Brain microvascular endothelial cell (primary cell): ENCODE results near the gene SETD5.

Experiments
- DNase-seq: peaks from one replicate; pipeline ENCODE4 v3.0.0-alpha.2; 2020
- H3K27ac ChIP-seq: fragments of 250-450 bp; sonication (Bioruptor Pico); 2 replicates; pipeline ENCODE4 v1.5.1; 2020; ENCODE audit warnings: mild to moderate bottlenecking, moderate library complexity
- H3K27me3 ChIP-seq: fragments of 250-450 bp; sonication (Bioruptor Pico); replicated peaks from 2 replicates; pipeline ENCODE4 v1.5.1; 2020; ENCODE audit warnings: mild to moderate bottlenecking
- H3K36me3 ChIP-seq: fragments of 250-450 bp; sonication (Bioruptor Pico); replicated peaks from 2 replicates; pipeline ENCODE4 v1.5.1; 2020; ENCODE audit warnings: mild to moderate bottlenecking
- H3K4me3 ChIP-seq: 2 replicates; pipeline ENCODE4 v1.5.1; 2011; ENCODE audit warnings: low read depth, mild to moderate bottlenecking, control low read depth, low read length, moderate library complexity
- in situ Hi-C: cut with HindIII; loops from 2 replicates; pipeline ENCODE4 v1.10.0; 2017; ENCODE audit warnings: low sequenced_read_pairs, low pct_ligation_motif_present
- TF ChIP-seq, protein P1 (sequence below): IDR thresholded peaks from 2 replicates; pipeline ENCODE4 v1.5.1; 2011; ENCODE audit warnings: low read depth, mild to moderate bottlenecking, moderate library complexity, low read length, control low read depth, inconsistent platforms; ENCODE audit errors: missing control alignments

Gene SETD5

DNA sequence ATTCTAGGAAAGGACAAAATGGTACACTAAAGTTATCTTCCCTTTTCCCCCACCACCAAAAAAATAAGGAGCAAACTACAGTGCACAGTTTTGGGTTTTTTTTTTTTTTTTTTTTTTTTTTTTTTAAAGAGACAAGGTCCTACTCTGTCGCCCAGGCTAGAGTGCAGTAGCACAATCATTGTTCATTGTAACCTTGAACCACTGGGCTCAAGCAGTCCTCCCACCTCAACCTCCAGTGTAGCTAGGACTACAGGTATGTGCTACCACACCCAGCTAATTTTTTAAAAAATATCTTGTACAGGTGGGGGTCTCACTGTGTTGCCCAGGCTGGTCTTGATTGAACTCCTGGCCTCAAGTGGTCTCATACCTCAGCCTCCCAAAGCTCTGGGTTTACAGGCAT, 14.9 kb downstream of the SETD5 start:
- Histone ChIP-seq H3K27me3 (no peaks in the 10 kb centered on the region), H3K27ac (no peak overlapping the region), H3K4me3 (no peak overlapping the region), H3K36me3 (peaks cover 8% of the 10 kb centered on the region)
- in situ Hi-C loops, result no loop called here
- TF ChIP-seq, protein P1, sequence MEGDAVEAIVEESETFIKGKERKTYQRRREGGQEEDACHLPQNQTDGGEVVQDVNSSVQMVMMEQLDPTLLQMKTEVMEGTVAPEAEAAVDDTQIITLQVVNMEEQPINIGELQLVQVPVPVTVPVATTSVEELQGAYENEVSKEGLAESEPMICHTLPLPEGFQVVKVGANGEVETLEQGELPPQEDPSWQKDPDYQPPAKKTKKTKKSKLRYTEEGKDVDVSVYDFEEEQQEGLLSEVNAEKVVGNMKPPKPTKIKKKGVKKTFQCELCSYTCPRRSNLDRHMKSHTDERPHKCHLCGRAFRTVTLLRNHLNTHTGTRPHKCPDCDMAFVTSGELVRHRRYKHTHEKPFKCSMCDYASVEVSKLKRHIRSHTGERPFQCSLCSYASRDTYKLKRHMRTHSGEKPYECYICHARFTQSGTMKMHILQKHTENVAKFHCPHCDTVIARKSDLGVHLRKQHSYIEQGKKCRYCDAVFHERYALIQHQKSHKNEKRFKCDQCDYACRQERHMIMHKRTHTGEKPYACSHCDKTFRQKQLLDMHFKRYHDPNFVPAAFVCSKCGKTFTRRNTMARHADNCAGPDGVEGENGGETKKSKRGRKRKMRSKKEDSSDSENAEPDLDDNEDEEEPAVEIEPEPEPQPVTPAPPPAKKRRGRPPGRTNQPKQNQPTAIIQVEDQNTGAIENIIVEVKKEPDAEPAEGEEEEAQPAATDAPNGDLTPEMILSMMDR, result no peak
- DNase-seq, result no peak

DNA sequence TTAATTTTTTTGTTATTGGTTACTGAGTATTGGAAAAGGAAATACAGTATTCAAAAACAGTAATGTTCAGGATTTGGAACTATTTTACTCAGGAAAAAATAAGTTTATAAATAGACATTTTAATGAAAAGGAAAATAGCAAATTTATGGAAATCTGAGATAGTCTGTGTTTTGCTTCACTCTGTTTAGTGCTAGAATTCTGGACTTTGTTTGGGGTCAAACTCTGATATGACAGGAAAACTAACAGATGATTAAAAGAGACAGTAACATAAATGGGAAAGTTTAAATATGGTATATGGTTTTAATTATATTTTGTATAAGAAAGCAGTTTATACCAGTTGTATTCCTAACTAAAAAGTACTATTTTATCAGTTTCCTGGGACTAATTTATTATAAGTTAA, 17.4 kb downstream of the SETD5 start:
- no peaks in the 10 kb centered on the region for H3K27me3 ChIP-seq
- peaks cover 8% of the 10 kb centered on the region for H3K36me3 ChIP-seq
- in situ Hi-C loops, result no loop called here
- TF ChIP-seq, protein P1, result no peak
- no peak overlapping the region for H3K4me3 ChIP-seq
- no peak overlapping the region for H3K27ac ChIP-seq
- no peak for DNase-seq

DNA sequence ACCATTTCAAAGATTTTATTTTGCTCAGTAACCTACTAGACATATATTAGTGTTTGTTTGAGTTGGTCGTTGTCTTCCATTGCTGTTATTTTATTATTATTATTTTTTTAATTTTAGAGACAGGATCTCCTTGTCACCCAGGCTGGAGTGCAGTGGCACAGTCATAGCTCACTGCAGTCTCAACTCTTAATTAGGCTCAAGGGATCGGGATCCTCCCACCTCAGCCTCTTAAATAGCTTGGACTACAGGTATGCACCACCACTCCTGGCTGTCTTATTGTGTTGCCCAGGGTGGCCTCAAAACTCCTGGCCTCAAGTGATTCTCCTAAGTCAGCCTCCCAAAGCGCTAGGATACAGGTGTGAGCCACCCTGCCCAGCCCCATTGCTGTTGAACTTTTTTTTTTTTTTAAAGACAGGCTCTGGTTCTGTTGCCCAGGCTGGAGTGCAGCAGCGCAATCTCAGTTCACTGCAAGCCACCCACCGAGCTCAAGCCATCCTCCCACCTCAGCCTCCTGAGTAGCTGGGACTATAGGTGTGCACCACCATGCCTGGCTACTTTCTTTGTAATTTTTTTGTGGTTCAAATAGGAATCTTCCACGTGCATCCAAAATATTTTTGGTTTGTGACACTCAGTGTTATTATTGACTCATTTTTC, 18.2 kb downstream of the SETD5 start:
- Histone ChIP-seq H3K27me3 (no peaks in the 10 kb centered on the region), H3K27ac (no peak overlapping the region), H3K36me3 (peaks cover 8% of the 10 kb centered on the region), H3K4me3 (no peak overlapping the region)
- DNase-seq, result no peak
- TF ChIP-seq, protein P1, result no peak
- in situ Hi-C loops, result no loop called here

DNA sequence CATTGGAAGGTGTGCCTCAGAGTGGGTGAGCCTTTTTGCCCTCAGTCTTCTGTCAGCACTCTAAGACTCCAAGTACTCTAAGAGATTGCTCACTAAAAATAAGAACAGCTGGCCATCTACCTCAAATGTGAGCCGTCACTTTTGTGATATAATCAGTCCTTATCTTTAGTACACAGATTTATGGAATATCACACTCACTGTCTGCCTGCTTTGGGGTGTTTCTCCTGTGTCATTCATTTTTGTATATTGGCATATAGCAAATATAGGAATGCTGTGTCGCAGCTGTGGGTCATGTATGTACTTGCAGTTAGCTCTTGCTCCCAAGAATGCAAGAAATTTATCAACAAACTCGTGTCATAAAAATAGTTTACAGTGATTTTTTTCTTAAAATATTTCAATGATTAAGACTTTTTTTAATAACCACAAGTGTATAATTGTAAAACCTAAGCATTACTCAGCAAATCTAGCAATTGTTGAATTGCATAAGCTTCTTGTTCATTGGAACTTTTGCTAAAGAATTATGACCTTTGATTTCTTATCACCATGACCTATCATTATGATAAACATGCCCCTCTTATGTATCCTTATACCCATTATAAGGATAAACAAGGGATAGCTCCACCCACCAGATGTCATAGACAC, 18.8 kb downstream of the SETD5 start:
- Histone ChIP-seq H3K4me3 (no peak overlapping the region), H3K27ac (peak overlapping the region; percentile 31)

DNA sequence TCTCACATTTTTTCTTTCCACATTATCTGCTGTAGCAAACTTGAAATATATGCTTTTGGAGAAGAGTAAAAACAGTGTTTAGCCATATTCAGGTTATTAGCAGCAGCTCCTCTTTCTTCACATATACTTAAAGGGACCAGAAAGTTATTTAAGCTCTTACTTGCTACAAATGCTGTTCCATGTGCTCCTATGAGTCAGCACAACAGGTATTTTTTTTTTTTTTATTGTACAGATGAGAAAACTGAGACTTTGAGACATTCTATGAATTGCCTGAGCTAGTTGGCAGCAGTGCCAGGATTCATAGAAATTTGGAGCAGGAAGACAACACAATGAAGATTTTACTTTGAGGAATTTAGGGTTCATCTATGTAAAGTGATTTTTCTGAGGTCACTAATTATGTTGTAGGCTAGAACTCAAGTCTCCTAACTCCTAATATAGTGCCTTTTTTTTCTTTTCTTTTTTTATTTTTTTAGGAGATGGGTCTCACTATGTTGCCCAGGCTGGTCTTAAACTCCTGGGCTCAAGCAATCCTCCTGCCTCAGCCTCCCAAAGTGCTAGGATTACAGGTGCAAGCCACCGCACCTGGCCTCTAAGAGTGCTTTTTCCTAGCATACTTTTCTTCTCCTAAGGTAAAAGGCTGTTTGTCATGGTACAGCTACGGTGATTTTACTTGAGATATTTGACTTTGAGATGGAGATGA, 23.6 kb downstream of the SETD5 start:
- peak overlapping the region; percentile 14 for H3K27ac ChIP-seq
- no peak overlapping the region for H3K4me3 ChIP-seq
- H3K27me3 ChIP-seq, result no peaks in the 10 kb centered on the region
- peaks cover 5% of the 10 kb centered on the region for H3K36me3 ChIP-seq
- no peak for DNase-seq
- TF ChIP-seq, protein P1, result no peak
- in situ Hi-C loops, result no loop called here

More for the DNA sequence above, 18.8 kb downstream of the SETD5 start:
- no peak for DNase-seq
- in situ Hi-C loops, result no loop called here
- TF ChIP-seq, protein P1, result no peak
- Histone ChIP-seq H3K36me3 (peaks cover 8% of the 10 kb centered on the region), H3K27me3 (no peaks in the 10 kb centered on the region)
